Measurements from ENCODE around the gene WNT2B.

Gene WNT2B

GRCh38 chr1:112540226-112540794 lies 31.5 kb downstream of the WNT2B start:
- DNase-seq (ENCODE audit: low spot score) = no peak
- TF ChIP-seq CTCF (IDR thresholded peaks at IDR 0.05; ENCODE audit: extremely low read depth, missing control alignments) = no peak

- DNase-seq (ENCODE audit: low spot score) = no peak
- TF ChIP-seq CTCF (IDR thresholded peaks at IDR 0.05; ENCODE audit: extremely low read depth, missing control alignments) = no peak
Observed at GRCh38 chr1:112541299-112541698, 32.5 kb downstream of the WNT2B start.

GRCh38 chr1:112542206-112542973 lies 33.6 kb downstream of the WNT2B start:
- DNase-seq (ENCODE audit: low spot score) = no peak
- TF ChIP-seq CTCF (IDR thresholded peaks at IDR 0.05; ENCODE audit: extremely low read depth, missing control alignments) = no peak

- no peak for TF ChIP-seq CTCF (IDR thresholded peaks at IDR 0.05; ENCODE audit: extremely low read depth, missing control alignments)
- no peak for DNase-seq (ENCODE audit: low spot score)
Observed at GRCh38 chr1:112544011-112544688, 35.4 kb downstream of the WNT2B start.

GRCh38 chr1:112544751-112545150 lies 36.0 kb downstream of the WNT2B start:
- DNase-seq (ENCODE audit: low spot score) = no peak
- TF ChIP-seq CTCF (IDR thresholded peaks at IDR 0.05; ENCODE audit: extremely low read depth, missing control alignments) = no peak

- no peak for DNase-seq (ENCODE audit: low spot score)
- no peak for TF ChIP-seq CTCF (IDR thresholded peaks at IDR 0.05; ENCODE audit: extremely low read depth, missing control alignments)
Observed at GRCh38 chr1:112546076-112546475, 37.3 kb downstream of the WNT2B start.

GRCh38 chr1:112548547-112548946 lies 39.8 kb downstream of the WNT2B start:
- TF ChIP-seq CTCF (IDR thresholded peaks at IDR 0.05; ENCODE audit: extremely low read depth, missing control alignments) = no peak
- DNase-seq (ENCODE audit: low spot score) = no peak

All from GM20000 (cell line).